ENCODE data around the gene CREB3L2.

The CREB3L2 gene

GRCh38 chr7:137882261-137882668 is 119.6 kb downstream of the CREB3L2 start:
- Histone ChIP-seq H2AFZ (ENCODE audit: low read depth, low read length) (no peak overlapping the region), H3K18ac (ENCODE audit: low read depth in 1 of 2, low read length in 2 of 2) (peak overlapping the region in 1 of 2 experiments; percentile 50), H4K8ac (ENCODE audit: low read length) (no peak overlapping the region), H3K27me3 (ENCODE audit: control insufficient read depth in 1 of 2, insufficient read depth in 1 of 2, low read length in 2 of 2) (no peaks in the 10 kb centered on the region), H2BK5ac (ENCODE audit: low read depth, low read length, poor library complexity, severe bottlenecking) (no peak overlapping the region), H2BK15ac (ENCODE audit: low read depth, poor library complexity, severe bottlenecking) (no peak overlapping the region), H3K4ac (ENCODE audit: low read depth in 1 of 2, low read length in 2 of 2) (no peak overlapping the region), H3K9me3 (ENCODE audit: control insufficient read depth, low read length) (peaks cover 10% of the 10 kb centered on the region), H3K23ac (ENCODE audit: low read length in 2 of 2) (no peak overlapping the region), H2BK12ac (ENCODE audit: low read length in 2 of 2) (no peak overlapping the region), H3K4me1 (ENCODE audit: control insufficient read depth, insufficient read depth, low read depth, low read length) (peaks cover 15% of the 10 kb centered on the region), H3K4me2 (ENCODE audit: low read length, poor library complexity, severe bottlenecking) (no peak overlapping the region), H3K79me1 (replicated peaks; ENCODE audit: low read length, poor library complexity, severe bottlenecking) (peaks cover 31% of the 10 kb centered on the region), H3K9ac (ENCODE audit: low read length) (peak overlapping the region; percentile 69), H3K14ac (ENCODE audit: low read length in 2 of 2) (no peak overlapping the region), H3K36me3 (ENCODE audit: control insufficient read depth in 1 of 2, insufficient read depth in 2 of 2, low read depth in 1 of 2, low read length in 2 of 2) (peaks cover 44 to 68% of the 10 kb centered on the region in 2 experiments), H2BK120ac (ENCODE audit: low read depth, low read length) (no peak overlapping the region), H2AK5ac (ENCODE audit: low read length, severe bottlenecking) (no peak overlapping the region), H3K27ac (ENCODE audit: low read length, poor library complexity, severe bottlenecking) (peak overlapping the region; percentile 59), H3K4me3 (ENCODE audit: insufficient read depth in 1 of 2, low read depth in 1 of 2, low read length in 2 of 2) (peak overlapping the region in 1 of 2 experiments; percentile 16), H4K91ac (ENCODE audit: low read length) (no peak overlapping the region)
- 5% methylated on average over 5 of the region's 5 CpGs for WGBS
- DNase-seq, result peak; percentile 91

- Histone ChIP-seq H3K27ac (ENCODE audit: low read length, poor library complexity, severe bottlenecking) (peak overlapping the region; percentile 59), H4K8ac (ENCODE audit: low read length) (no peak overlapping the region), H3K27me3 (ENCODE audit: control insufficient read depth in 1 of 2, insufficient read depth in 1 of 2, low read length in 2 of 2) (no peaks in the 10 kb centered on the region), H3K4me2 (ENCODE audit: low read length, poor library complexity, severe bottlenecking) (no peak overlapping the region), H2AK5ac (ENCODE audit: low read length, severe bottlenecking) (no peak overlapping the region), H2BK15ac (ENCODE audit: low read depth, poor library complexity, severe bottlenecking) (no peak overlapping the region), H3K36me3 (ENCODE audit: control insufficient read depth in 1 of 2, insufficient read depth in 2 of 2, low read depth in 1 of 2, low read length in 2 of 2) (peaks cover 44 to 68% of the 10 kb centered on the region in 2 experiments), H2BK5ac (ENCODE audit: low read depth, low read length, poor library complexity, severe bottlenecking) (no peak overlapping the region), H3K79me1 (replicated peaks; ENCODE audit: low read length, poor library complexity, severe bottlenecking) (peaks cover 26% of the 10 kb centered on the region), H4K91ac (ENCODE audit: low read length) (no peak overlapping the region), H3K4ac (ENCODE audit: low read depth in 1 of 2, low read length in 2 of 2) (no peak overlapping the region), H3K4me1 (ENCODE audit: control insufficient read depth, insufficient read depth, low read depth, low read length) (peaks cover 15% of the 10 kb centered on the region), H3K4me3 (ENCODE audit: insufficient read depth in 1 of 2, low read depth in 1 of 2, low read length in 2 of 2) (peak overlapping the region in 1 of 2 experiments; percentile 15), H2AFZ (ENCODE audit: low read depth, low read length) (no peak overlapping the region), H3K14ac (ENCODE audit: low read length in 2 of 2) (no peak overlapping the region), H3K23ac (ENCODE audit: low read length in 2 of 2) (no peak overlapping the region), H3K9me3 (ENCODE audit: control insufficient read depth, low read length) (peaks cover 10% of the 10 kb centered on the region), H3K9ac (ENCODE audit: low read length) (no peak overlapping the region), H3K18ac (ENCODE audit: low read depth in 1 of 2, low read length in 2 of 2) (peak overlapping the region in 1 of 2 experiments; percentile 50), H2BK12ac (ENCODE audit: low read length in 2 of 2) (peak overlapping the region in 1 of 2 experiments; percentile 43), H2BK120ac (ENCODE audit: low read depth, low read length) (no peak overlapping the region)
- 92% methylated on average over 7 of the region's 8 CpGs for WGBS
- no peak for DNase-seq
Measured at GRCh38 chr7:137881607-137882260, 120.2 kb downstream of the CREB3L2 start.

- Histone ChIP-seq H3K4ac (ENCODE audit: low read depth in 1 of 2, low read length in 2 of 2) (no peak overlapping the region), H3K9ac (ENCODE audit: low read length) (peak overlapping the region; percentile 84), H2BK12ac (ENCODE audit: low read length in 2 of 2) (no peak overlapping the region), H3K27me3 (ENCODE audit: control insufficient read depth in 1 of 2, insufficient read depth in 1 of 2, low read length in 2 of 2) (no peaks in the 10 kb centered on the region), H3K18ac (ENCODE audit: low read depth in 1 of 2, low read length in 2 of 2) (no peak overlapping the region), H3K23ac (ENCODE audit: low read length in 2 of 2) (no peak overlapping the region), H3K14ac (ENCODE audit: low read length in 2 of 2) (no peak overlapping the region), H3K79me1 (replicated peaks; ENCODE audit: low read length, poor library complexity, severe bottlenecking) (peaks cover 21% of the 10 kb centered on the region), H3K27ac (ENCODE audit: low read length, poor library complexity, severe bottlenecking) (peak overlapping the region; percentile 42), H4K91ac (ENCODE audit: low read length) (no peak overlapping the region), H2AK5ac (ENCODE audit: low read length, severe bottlenecking) (no peak overlapping the region), H3K4me2 (ENCODE audit: low read length, poor library complexity, severe bottlenecking) (no peak overlapping the region), H2BK15ac (ENCODE audit: low read depth, poor library complexity, severe bottlenecking) (no peak overlapping the region), H3K36me3 (ENCODE audit: control insufficient read depth in 1 of 2, insufficient read depth in 2 of 2, low read depth in 1 of 2, low read length in 2 of 2) (peaks cover 46 to 75% of the 10 kb centered on the region in 2 experiments), H2BK5ac (ENCODE audit: low read depth, low read length, poor library complexity, severe bottlenecking) (no peak overlapping the region), H4K8ac (ENCODE audit: low read length) (no peak overlapping the region), H2AFZ (ENCODE audit: low read depth, low read length) (no peak overlapping the region), H2BK120ac (ENCODE audit: low read depth, low read length) (no peak overlapping the region), H3K4me1 (ENCODE audit: control insufficient read depth, insufficient read depth, low read depth, low read length) (peaks cover 16% of the 10 kb centered on the region), H3K4me3 (ENCODE audit: insufficient read depth in 1 of 2, low read depth in 1 of 2, low read length in 2 of 2) (peak overlapping the region in 1 of 2 experiments; percentile 13), H3K9me3 (ENCODE audit: control insufficient read depth, low read length) (peaks cover 10% of the 10 kb centered on the region)
- peak; percentile 76 for DNase-seq
- WGBS, result 86% methylated on average over 5 of the region's 5 CpGs
Measured at GRCh38 chr7:137880432-137880831, 121.5 kb downstream of the CREB3L2 start.

- H3K4ac ChIP-seq (ENCODE audit: low read depth in 1 of 2, low read length in 2 of 2), result no peak overlapping the region
- no peak overlapping the region for H2BK5ac ChIP-seq (ENCODE audit: low read depth, low read length, poor library complexity, severe bottlenecking)
- no peak overlapping the region for H2AFZ ChIP-seq (ENCODE audit: low read depth, low read length)
- H4K91ac ChIP-seq (ENCODE audit: low read length), result peak overlapping the region; percentile 31
- peaks cover 10% of the 10 kb centered on the region for H3K9me3 ChIP-seq (ENCODE audit: control insufficient read depth, low read length)
- no peak overlapping the region for H3K27ac ChIP-seq (ENCODE audit: low read length, poor library complexity, severe bottlenecking)
- no peak overlapping the region for H2BK12ac ChIP-seq (ENCODE audit: low read length in 2 of 2)
- H3K14ac ChIP-seq (ENCODE audit: low read length in 2 of 2), result no peak overlapping the region
- H4K8ac ChIP-seq (ENCODE audit: low read length), result no peak overlapping the region
- H3K4me3 ChIP-seq (ENCODE audit: insufficient read depth in 1 of 2, low read depth in 1 of 2, low read length in 2 of 2), result peak overlapping the region in 1 of 2 experiments; percentile 19
- no peak overlapping the region for H2BK15ac ChIP-seq (ENCODE audit: low read depth, poor library complexity, severe bottlenecking)
- no peak overlapping the region for H3K4me2 ChIP-seq (ENCODE audit: low read length, poor library complexity, severe bottlenecking)
- H3K4me1 ChIP-seq (ENCODE audit: control insufficient read depth, insufficient read depth, low read depth, low read length), result peaks cover 18% of the 10 kb centered on the region
- no peak overlapping the region for H3K18ac ChIP-seq (ENCODE audit: low read depth in 1 of 2, low read length in 2 of 2)
- H3K9ac ChIP-seq (ENCODE audit: low read length), result peak overlapping the region; percentile 84
- peaks cover 15% of the 10 kb centered on the region for H3K79me1 ChIP-seq (replicated peaks; ENCODE audit: low read length, poor library complexity, severe bottlenecking)
- 92% methylated on average over 19 of the region's 20 CpGs for WGBS
- H3K23ac ChIP-seq (ENCODE audit: low read length in 2 of 2), result no peak overlapping the region
- H3K36me3 ChIP-seq (ENCODE audit: control insufficient read depth in 1 of 2, insufficient read depth in 2 of 2, low read depth in 1 of 2, low read length in 2 of 2), result peaks cover 37 to 68% of the 10 kb centered on the region in 2 experiments
- H3K27me3 ChIP-seq (ENCODE audit: control insufficient read depth in 1 of 2, insufficient read depth in 1 of 2, low read length in 2 of 2), result no peaks in the 10 kb centered on the region
- no peak overlapping the region for H2AK5ac ChIP-seq (ENCODE audit: low read length, severe bottlenecking)
- DNase-seq, result no peak
- no peak overlapping the region for H2BK120ac ChIP-seq (ENCODE audit: low read depth, low read length)
Measured at GRCh38 chr7:137879357-137880158, 122.3 kb downstream of the CREB3L2 start.

Measured in mesenchymal stem cell (in vitro differentiated cells and primary cell).